ENCODE results near the gene CCPG1.

DNA sequence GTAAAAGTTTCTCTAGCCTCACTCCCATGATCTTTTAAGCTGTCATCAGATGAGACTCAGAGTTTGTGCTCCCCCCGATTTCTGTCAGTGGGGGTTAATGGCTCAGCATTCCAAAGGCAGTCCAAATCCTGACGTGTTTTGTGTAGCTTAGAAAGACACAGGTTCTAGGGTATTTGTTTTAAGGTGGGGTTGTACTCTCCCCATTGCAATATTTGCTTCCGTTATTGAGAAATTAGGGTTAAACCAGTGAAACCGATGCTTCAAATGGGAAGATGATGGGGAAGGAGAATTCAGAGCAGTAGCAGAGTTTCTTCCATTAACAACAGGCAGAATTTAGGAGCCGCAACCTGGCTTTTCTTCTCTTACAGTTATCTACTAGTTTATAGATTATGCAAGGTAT, 85.7 kb downstream of the CCPG1 start:
- TF ChIP-seq, protein P1, sequence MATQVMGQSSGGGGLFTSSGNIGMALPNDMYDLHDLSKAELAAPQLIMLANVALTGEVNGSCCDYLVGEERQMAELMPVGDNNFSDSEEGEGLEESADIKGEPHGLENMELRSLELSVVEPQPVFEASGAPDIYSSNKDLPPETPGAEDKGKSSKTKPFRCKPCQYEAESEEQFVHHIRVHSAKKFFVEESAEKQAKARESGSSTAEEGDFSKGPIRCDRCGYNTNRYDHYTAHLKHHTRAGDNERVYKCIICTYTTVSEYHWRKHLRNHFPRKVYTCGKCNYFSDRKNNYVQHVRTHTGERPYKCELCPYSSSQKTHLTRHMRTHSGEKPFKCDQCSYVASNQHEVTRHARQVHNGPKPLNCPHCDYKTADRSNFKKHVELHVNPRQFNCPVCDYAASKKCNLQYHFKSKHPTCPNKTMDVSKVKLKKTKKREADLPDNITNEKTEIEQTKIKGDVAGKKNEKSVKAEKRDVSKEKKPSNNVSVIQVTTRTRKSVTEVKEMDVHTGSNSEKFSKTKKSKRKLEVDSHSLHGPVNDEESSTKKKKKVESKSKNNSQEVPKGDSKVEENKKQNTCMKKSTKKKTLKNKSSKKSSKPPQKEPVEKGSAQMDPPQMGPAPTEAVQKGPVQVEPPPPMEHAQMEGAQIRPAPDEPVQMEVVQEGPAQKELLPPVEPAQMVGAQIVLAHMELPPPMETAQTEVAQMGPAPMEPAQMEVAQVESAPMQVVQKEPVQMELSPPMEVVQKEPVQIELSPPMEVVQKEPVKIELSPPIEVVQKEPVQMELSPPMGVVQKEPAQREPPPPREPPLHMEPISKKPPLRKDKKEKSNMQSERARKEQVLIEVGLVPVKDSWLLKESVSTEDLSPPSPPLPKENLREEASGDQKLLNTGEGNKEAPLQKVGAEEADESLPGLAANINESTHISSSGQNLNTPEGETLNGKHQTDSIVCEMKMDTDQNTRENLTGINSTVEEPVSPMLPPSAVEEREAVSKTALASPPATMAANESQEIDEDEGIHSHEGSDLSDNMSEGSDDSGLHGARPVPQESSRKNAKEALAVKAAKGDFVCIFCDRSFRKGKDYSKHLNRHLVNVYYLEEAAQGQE (IDR thresholded peaks at IDR 0.05; ENCODE audit: insufficient read depth in 1 of 2, low read depth in 2 of 2, low read length in 2 of 2), result no peak
- TF ChIP-seq POLR2AphosphoS5 (IDR thresholded peaks at IDR 0.05; ENCODE audit: low read depth, low read length) (no peak), TAF1 (IDR thresholded peaks at IDR 0.05; ENCODE audit: borderline replicate concordance, insufficient read depth, low read length) (no peak)
